SU-DHL-6 (cell line): ENCODE data around the gene PRDM1.

Experiments
- H2AFZ ChIP-seq: fragments of 200-600 bp; sonication (generic); 2 replicates; pipeline ENCODE4 v1.6.1; 2014; ENCODE audit warnings: low read depth, mild to moderate bottlenecking, moderate library complexity, mixed read lengths, antibody characterized with exemption, low read length; ENCODE audit not compliant: severe bottlenecking
- H3F3A ChIP-seq: fragments of 200-600 bp; shearing (Covaris generic); 2 replicates; pipeline ENCODE4 v1.6.0; 2016; ENCODE audit warnings: antibody characterized with exemption, mild to moderate bottlenecking; ENCODE audit not compliant: insufficient read depth
- H3K27ac ChIP-seq: fragments of 200-600 bp; sonication (generic); 2 replicates; pipeline ENCODE4 v1.5.1; 2016; ENCODE audit warnings: low read depth, mild to moderate bottlenecking, low read length, moderate library complexity, mixed read lengths
- H3K27me3 ChIP-seq: fragments of 200-600 bp; sonication (generic), shearing (Covaris generic); 2 replicates; pipeline ENCODE4 v1.6.0; 2014; ENCODE audit warnings: mild to moderate bottlenecking, low read length
- H3K36me3 ChIP-seq: fragments of 200-600 bp; sonication (generic); 2 replicates; pipeline ENCODE4 v1.6.1; 2014; ENCODE audit warnings: mild to moderate bottlenecking, low read length, mixed read lengths
- H3K4me2 ChIP-seq: fragments of 300-600, 200-600 bp; shearing (Covaris generic), sonication (generic); 2 replicates; pipeline ENCODE4 v1.6.0; 2014; ENCODE audit warnings: low read length, low read depth, mild to moderate bottlenecking; ENCODE audit not compliant: poor library complexity, severe bottlenecking
- H3K4me3 ChIP-seq: fragments of 200-600 bp; sonication (generic); 2 replicates; pipeline ENCODE4 v1.5.1; 2014; ENCODE audit warnings: antibody characterized with exemption, low read length, mild to moderate bottlenecking, mixed read lengths; ENCODE audit not compliant: insufficient read depth, poor library complexity, severe bottlenecking
- H3K79me2 ChIP-seq: fragments of 200-600 bp; sonication (generic); 2 replicates; pipeline ENCODE4 v1.6.1; 2014; ENCODE audit warnings: mild to moderate bottlenecking, low read length, moderate library complexity; ENCODE audit not compliant: insufficient read depth
- H3K9ac ChIP-seq: fragments of 200-600 bp; sonication (generic); 2 replicates; pipeline ENCODE4 v1.7.0; 2014; ENCODE audit warnings: mild to moderate bottlenecking, low read length
- H3K9me2 ChIP-seq: fragments of 200-600 bp; sonication (generic); replicated peaks from 2 replicates; pipeline ENCODE4 v1.6.1; 2014; ENCODE audit warnings: low read length; ENCODE audit not compliant: insufficient read depth
- H3K9me3 ChIP-seq: fragments of 200-600 bp; sonication (generic); 2 replicates; pipeline ENCODE4 v1.6.1; 2014; ENCODE audit warnings: low read length, mixed read lengths; ENCODE audit not compliant: insufficient read depth
- H4K20me1 ChIP-seq: fragments of 200-600 bp; sonication (generic); 2 replicates; pipeline ENCODE4 v1.6.1; 2014; ENCODE audit warnings: low read depth, mild to moderate bottlenecking, antibody characterized with exemption, low read length, moderate library complexity, mixed read lengths
- EZH2phosphoT487 ChIP-seq: fragments of 200-600 bp; sonication (generic), shearing (Covaris generic); conservative IDR thresholded peaks from 2 replicates; pipeline ENCODE4 v1.6.1; 2018; ENCODE audit warnings: mild to moderate bottlenecking, antibody characterized with exemption, low read length, moderate library complexity, mixed read lengths
- TF ChIP-seq, protein P1 (sequence below): fragments of 200-600 bp; sonication (generic); IDR thresholded peaks from one replicate; pipeline ENCODE4 v1.5.1; 2017; ENCODE audit warnings: antibody characterized with exemption, mild to moderate bottlenecking, low read length, moderate library complexity; ENCODE audit not compliant: insufficient read depth, poor library complexity, severe bottlenecking

Gene PRDM1

DNA sequence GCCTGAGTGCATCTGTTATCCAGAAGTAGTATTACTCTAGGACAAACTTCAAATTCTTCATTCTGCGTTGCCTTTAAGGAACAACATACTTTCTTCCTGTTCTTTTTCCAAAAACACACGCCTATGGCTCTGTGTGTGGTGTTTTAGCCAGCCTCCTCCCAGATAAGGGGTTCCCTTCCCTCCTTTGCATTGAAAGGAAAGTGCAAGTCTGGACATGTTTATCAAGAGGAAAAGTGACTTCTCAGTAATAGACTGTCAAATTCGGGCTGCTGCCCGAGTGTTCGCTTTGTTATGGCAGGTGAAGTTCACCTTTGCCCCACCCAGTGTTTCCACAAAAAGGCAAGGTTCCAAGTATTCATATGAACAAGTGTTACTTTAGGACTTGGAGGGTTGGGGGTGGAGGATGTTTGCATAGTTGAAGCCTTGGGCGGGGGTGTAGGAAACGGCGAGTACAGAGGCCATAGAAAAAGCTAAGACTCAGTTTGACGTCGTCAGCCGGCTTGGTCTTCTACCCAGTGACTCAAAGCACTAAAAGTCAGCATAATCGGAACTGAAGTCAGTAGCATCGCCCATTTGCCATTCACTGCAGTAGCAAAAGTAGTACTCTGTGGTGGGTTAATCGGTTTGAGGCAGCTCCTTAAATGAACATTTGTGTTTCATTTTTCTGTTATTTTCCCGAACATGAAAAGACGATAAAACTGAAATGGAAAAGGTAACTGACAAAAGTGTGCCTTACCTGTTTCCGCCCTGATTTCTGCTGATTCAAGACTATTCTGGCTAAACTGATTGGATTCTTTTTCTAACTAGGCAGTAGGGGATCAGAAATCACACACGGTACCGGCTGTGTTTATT, 12.5 kb downstream of the PRDM1 start:
- peak overlapping the region; percentile 78 for H3K4me2 ChIP-seq
- H3K79me2 ChIP-seq: no peaks in the 10 kb centered on the region
- TF ChIP-seq EZH2phosphoT487: no peak
- TF ChIP-seq, protein P1, sequence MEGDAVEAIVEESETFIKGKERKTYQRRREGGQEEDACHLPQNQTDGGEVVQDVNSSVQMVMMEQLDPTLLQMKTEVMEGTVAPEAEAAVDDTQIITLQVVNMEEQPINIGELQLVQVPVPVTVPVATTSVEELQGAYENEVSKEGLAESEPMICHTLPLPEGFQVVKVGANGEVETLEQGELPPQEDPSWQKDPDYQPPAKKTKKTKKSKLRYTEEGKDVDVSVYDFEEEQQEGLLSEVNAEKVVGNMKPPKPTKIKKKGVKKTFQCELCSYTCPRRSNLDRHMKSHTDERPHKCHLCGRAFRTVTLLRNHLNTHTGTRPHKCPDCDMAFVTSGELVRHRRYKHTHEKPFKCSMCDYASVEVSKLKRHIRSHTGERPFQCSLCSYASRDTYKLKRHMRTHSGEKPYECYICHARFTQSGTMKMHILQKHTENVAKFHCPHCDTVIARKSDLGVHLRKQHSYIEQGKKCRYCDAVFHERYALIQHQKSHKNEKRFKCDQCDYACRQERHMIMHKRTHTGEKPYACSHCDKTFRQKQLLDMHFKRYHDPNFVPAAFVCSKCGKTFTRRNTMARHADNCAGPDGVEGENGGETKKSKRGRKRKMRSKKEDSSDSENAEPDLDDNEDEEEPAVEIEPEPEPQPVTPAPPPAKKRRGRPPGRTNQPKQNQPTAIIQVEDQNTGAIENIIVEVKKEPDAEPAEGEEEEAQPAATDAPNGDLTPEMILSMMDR: no peak
- no peaks in the 10 kb centered on the region for H4K20me1 ChIP-seq
- peak overlapping the region; percentile 34 for H3K9ac ChIP-seq
- H3K27me3 ChIP-seq: no peaks in the 10 kb centered on the region
- H3K4me3 ChIP-seq: peak overlapping the region; percentile 48
- H3K27ac ChIP-seq: no peak overlapping the region
- H3K36me3 ChIP-seq: no peaks in the 10 kb centered on the region
- H3K9me2 ChIP-seq: no peaks in the 10 kb centered on the region
- no peaks in the 10 kb centered on the region for H3K9me3 ChIP-seq
- no peaks in the 10 kb centered on the region for H3F3A ChIP-seq
- H2AFZ ChIP-seq: peak overlapping the region; percentile 36

DNA sequence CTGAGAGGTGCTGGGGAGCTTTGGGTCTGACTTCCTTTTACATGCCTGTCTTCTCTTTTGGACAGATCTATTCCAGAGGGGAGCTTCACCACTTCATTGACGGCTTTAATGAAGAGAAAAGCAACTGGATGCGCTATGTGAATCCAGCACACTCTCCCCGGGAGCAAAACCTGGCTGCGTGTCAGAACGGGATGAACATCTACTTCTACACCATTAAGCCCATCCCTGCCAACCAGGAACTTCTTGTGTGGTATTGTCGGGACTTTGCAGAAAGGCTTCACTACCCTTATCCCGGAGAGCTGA, 13.1 kb downstream of the PRDM1 start:
- H3K79me2 ChIP-seq: no peaks in the 10 kb centered on the region
- H4K20me1 ChIP-seq: no peaks in the 10 kb centered on the region
- H3K36me3 ChIP-seq: no peaks in the 10 kb centered on the region
- H3K4me3 ChIP-seq: no peak overlapping the region
- no peak overlapping the region for H3K9ac ChIP-seq
- H3F3A ChIP-seq: no peaks in the 10 kb centered on the region
- H2AFZ ChIP-seq: no peak overlapping the region
- no peaks in the 10 kb centered on the region for H3K9me3 ChIP-seq
- no peak overlapping the region for H3K27ac ChIP-seq
- no peaks in the 10 kb centered on the region for H3K9me2 ChIP-seq
- no peaks in the 10 kb centered on the region for H3K27me3 ChIP-seq
- no peak overlapping the region for H3K4me2 ChIP-seq
- TF ChIP-seq, protein P1: no peak
- TF ChIP-seq EZH2phosphoT487: no peak

DNA sequence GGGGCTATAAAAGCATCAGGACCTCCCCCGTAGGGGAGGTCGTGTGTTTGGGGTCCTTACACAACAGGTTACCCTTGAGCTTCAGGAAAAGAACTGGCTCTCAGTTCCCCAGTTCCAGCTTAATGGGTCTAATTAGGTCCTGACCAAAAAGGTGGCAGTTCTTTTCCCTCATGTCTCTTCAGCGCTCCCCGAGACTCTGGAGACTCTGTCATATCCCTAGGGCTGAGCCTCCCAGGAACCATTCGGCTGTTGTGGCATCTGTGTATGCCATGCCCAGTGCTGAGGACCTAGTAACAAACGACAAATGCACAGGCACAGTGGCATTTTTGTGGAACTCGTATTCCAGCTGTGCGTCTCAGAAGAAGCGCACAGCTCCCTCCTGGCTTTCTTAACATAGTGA, 14.6 kb downstream of the PRDM1 start:
- Histone ChIP-seq H3K9me2 (no peaks in the 10 kb centered on the region), H3K79me2 (no peaks in the 10 kb centered on the region), H3K27ac (no peak overlapping the region), H3K27me3 (no peaks in the 10 kb centered on the region), H2AFZ (no peak overlapping the region), H4K20me1 (no peaks in the 10 kb centered on the region), H3K4me2 (no peak overlapping the region), H3K36me3 (no peaks in the 10 kb centered on the region), H3K9me3 (no peaks in the 10 kb centered on the region), H3F3A (no peaks in the 10 kb centered on the region), H3K9ac (no peak overlapping the region), H3K4me3 (no peak overlapping the region)
- TF ChIP-seq EZH2phosphoT487: no peak
- TF ChIP-seq, protein P1: no peak
